ENCODE results near the gene EHMT1. TPM values are rescaled to one million over a fixed set of nuclear protein-coding genes. Genes with fewer than 3 reads are reported as not detected.

EHMT1 gene
- total RNA-seq, 1 donor from 2014 or later: 159 TPM

DNA sequence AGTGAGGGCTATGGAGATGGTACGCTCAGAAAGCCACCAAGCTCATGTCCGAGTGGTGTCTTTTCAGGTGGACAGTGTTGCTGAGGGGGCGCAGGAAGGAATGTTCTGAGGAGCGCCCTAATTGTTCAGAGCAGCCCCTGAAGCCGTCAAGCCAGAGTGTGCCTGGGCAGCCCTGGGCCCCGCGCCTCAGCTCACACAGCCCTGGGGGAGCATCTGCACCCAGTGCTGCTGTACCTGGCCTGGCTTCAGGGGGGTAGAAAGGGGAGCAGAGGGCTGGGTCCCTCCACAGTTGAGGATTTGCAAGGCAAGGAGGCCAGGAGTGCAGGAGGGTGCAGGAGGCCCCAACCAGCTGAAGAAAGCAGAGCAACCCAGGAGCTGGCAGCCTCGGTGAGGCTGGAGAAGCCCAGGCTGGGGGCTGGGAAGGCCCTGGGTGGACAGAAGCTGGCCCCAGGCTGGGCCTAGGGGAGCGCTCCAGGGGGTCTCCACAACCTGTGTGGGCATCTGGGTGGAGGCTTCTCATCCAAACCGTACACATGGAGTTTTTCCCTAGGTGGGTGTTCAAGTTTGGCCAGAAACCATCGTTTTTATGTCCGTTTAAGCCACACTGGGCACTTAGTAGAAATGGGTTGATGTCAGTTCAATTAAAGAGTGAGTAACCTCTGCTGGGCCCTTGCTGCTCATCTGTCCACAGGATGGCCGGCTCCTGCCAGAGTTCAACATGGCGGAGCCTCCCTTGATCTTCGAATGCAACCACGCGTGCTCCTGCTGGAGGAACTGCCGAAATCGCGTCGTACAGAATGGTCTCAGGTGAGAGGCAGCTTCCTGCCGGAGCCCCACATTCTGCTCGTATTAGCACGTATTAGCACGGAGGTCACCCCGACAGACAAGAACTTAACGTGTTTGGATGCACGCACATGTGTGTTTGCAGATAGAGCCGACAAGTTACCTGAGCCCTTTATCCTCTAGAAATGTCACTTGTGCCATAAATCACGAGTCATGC is 196.8 kb downstream of the EHMT1 start:
- TF ChIP-seq, protein P1, sequence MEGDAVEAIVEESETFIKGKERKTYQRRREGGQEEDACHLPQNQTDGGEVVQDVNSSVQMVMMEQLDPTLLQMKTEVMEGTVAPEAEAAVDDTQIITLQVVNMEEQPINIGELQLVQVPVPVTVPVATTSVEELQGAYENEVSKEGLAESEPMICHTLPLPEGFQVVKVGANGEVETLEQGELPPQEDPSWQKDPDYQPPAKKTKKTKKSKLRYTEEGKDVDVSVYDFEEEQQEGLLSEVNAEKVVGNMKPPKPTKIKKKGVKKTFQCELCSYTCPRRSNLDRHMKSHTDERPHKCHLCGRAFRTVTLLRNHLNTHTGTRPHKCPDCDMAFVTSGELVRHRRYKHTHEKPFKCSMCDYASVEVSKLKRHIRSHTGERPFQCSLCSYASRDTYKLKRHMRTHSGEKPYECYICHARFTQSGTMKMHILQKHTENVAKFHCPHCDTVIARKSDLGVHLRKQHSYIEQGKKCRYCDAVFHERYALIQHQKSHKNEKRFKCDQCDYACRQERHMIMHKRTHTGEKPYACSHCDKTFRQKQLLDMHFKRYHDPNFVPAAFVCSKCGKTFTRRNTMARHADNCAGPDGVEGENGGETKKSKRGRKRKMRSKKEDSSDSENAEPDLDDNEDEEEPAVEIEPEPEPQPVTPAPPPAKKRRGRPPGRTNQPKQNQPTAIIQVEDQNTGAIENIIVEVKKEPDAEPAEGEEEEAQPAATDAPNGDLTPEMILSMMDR (IDR thresholded peaks at IDR 0.05; ENCODE audit: unreplicated experiment): no peak
- DNase-seq (ENCODE audit: low spot score, unreplicated experiment): no peak
- Mint-ChIP-seq H3K27me3 (no peaks in the 10 kb centered on the region), H3K4me3 (ENCODE audit: low read depth) (no peak overlapping the region), H3K9me3 (ENCODE audit: low read depth) (no peaks in the 10 kb centered on the region), H3K27ac (peak overlapping the region; percentile 59), H3K36me3 (ENCODE audit: insufficient read depth) (peaks cover 50% of the 10 kb centered on the region), H3K4me1 (ENCODE audit: low read depth) (no peaks in the 10 kb centered on the region)

DNA sequence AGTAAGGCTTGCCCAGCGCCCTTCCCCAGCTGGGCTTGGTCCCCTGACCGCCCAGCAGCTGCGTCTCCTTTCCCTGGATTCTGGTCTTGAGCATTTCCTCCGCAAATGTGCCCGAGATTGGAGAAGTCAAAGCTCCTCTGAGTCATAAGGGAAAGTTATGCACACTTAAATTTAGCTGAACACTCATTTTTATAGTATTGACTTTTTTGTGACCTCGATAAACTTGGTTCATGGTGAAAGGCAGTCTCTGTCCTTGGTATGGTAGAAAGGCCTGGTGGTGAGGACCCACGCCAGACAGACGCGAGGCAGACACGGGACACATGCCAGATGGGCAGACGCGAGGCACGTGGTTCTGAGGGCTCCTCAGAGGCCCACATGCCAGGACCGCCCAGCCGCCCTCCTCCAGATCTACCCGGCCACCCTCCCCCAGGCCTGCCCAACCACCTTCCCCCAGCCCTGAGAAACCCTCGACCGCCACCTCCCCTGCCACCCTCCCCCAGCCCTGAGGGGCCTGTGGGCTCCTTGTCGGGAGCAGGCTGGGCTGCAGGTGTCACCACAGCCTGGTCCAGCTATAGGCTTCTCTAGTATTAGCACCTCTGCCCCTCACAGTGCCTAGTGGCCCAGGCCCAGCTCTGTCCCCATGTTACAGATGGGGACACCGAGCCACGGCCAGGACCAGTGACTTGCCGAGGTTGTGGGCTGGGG is 197.9 kb downstream of the EHMT1 start:
- H3K9me3 Mint-ChIP-seq (ENCODE audit: low read depth): peaks cover under 1% of the 10 kb centered on the region

DNA sequence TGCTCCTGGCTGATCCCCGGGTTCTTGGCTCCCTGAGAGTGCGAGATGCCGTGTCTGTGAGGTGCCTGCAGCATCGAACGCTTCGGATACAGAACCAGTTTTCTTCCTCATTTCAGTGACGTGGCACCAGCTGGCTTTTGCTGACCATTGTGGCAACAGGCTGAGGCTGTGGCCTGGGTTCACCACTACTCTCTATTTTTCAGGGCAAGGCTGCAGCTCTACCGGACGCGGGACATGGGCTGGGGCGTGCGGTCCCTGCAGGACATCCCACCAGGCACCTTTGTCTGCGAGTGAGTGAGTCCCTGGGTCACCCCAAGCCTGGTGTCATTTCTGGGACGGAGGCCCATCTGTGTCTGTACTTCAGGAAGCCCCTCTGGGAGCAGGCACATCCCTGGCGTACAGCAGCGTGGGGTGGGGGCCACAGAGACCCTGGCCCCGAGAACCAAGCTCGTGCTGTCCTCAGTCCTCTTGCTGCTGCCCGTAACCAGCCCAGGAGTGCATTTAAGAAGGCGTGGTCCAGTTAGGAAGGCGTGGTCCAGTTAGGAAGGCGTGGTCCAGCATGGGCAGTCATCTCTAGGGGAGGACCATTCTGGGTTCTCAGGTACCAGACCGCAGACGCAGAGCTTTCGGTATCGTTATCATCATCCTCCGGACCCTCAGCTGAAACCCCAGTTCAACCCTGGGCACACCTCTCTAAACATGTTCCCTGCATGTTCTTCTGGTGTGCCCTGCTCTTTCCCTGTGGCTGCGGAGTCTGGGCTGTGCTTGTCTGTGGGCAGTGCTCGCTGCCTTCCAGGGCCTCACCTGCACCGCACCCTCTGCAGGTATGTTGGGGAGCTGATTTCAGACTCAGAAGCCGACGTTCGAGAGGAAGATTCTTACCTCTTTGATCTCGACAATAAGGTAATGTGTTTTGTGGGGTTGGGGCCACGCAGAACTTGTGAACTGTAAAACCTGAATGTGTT is 198.7 kb downstream of the EHMT1 start:
- H3K4me3 Mint-ChIP-seq (ENCODE audit: low read depth): no peak overlapping the region
- no peak for DNase-seq (ENCODE audit: low spot score, unreplicated experiment)
- no peaks in the 10 kb centered on the region for H3K27me3 Mint-ChIP-seq
- TF ChIP-seq, protein P1 (IDR thresholded peaks at IDR 0.05; ENCODE audit: unreplicated experiment): no peak
- H3K36me3 Mint-ChIP-seq (ENCODE audit: insufficient read depth): peaks cover 65% of the 10 kb centered on the region
- no peaks in the 10 kb centered on the region for H3K4me1 Mint-ChIP-seq (ENCODE audit: low read depth)
- H3K9me3 Mint-ChIP-seq (ENCODE audit: low read depth): peaks cover 5% of the 10 kb centered on the region
- H3K27ac Mint-ChIP-seq: peak overlapping the region; percentile 73

More for the DNA sequence above, 197.9 kb downstream of the EHMT1 start:
- no peaks in the 10 kb centered on the region for H3K27me3 Mint-ChIP-seq
- H3K4me3 Mint-ChIP-seq (ENCODE audit: low read depth): no peak overlapping the region
- TF ChIP-seq, protein P1 (IDR thresholded peaks at IDR 0.05; ENCODE audit: unreplicated experiment): no peak
- H3K27ac Mint-ChIP-seq: no peak overlapping the region
- H3K4me1 Mint-ChIP-seq (ENCODE audit: low read depth): no peaks in the 10 kb centered on the region
- no peak for DNase-seq (ENCODE audit: low spot score, unreplicated experiment)
- peaks cover 57% of the 10 kb centered on the region for H3K36me3 Mint-ChIP-seq (ENCODE audit: insufficient read depth)

DNA sequence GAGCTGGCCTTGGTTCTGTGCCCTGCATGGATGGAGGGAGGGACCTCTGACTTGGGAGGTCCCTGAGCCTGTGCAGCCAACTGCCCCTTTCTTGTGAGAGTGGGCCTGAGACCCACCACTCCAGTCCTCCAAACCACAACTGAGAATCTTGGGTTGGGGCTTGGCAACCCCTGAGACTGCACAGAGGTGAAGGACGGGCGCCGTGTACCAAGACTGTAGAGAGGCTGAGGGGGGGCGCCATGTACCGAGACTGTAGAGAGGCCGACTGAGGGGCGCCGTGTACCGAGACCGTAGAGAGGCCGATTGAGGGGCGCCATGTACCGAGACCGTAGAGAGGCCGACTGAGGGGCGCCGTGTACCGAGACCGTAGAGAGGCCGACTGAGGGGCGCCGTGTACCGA is 199.5 kb downstream of the EHMT1 start:
- Mint-ChIP-seq H3K36me3 (ENCODE audit: insufficient read depth) (peaks cover 65% of the 10 kb centered on the region), H3K4me1 (ENCODE audit: low read depth) (no peaks in the 10 kb centered on the region)
- DNase-seq (ENCODE audit: low spot score, unreplicated experiment): no peak

More for the DNA sequence above, 199.5 kb downstream of the EHMT1 start:
- Mint-ChIP-seq H3K27ac (peak overlapping the region; percentile 74), H3K9me3 (ENCODE audit: low read depth) (peaks cover 5% of the 10 kb centered on the region), H3K27me3 (no peaks in the 10 kb centered on the region), H3K4me3 (ENCODE audit: low read depth) (no peak overlapping the region)
- TF ChIP-seq, protein P1 (IDR thresholded peaks at IDR 0.05; ENCODE audit: unreplicated experiment): no peak
